Adipocyte (in vitro differentiated cells): ENCODE data around the gene PDE9A.

ENCODE experiments used
- DNase-seq: peaks from one replicate; pipeline ENCODE4 v3.0.0-alpha.2; 2015; ENCODE audit warnings: low read depth
- H3K27me3 ChIP-seq: replicated peaks from 2 replicates; pipeline ENCODE4 v1.7.0; 2013; ENCODE audit warnings: mild to moderate bottlenecking, low read length, moderate library complexity; ENCODE audit not compliant: control insufficient read depth, insufficient read depth
- H3K36me3 ChIP-seq: 2 replicates; pipeline ENCODE4 v1.7.0; 2013; ENCODE audit warnings: low read length, mild to moderate bottlenecking, moderate library complexity; ENCODE audit not compliant: control insufficient read depth, insufficient read depth, severe bottlenecking
- H3K4me1 ChIP-seq: 2 replicates; pipeline ENCODE4 v1.7.0; 2013; ENCODE audit warnings: mild to moderate bottlenecking, low read length, moderate library complexity; ENCODE audit not compliant: control insufficient read depth, insufficient read depth
- H3K4me3 ChIP-seq: 2 replicates; pipeline ENCODE4 v1.7.0; 2013; ENCODE audit warnings: mild to moderate bottlenecking, low read length, moderate library complexity
- H3K9ac ChIP-seq: 2 replicates; pipeline ENCODE4 v1.7.0; 2013; ENCODE audit warnings: mild to moderate bottlenecking, low read length, moderate library complexity
- H3K9me3 ChIP-seq: 2 replicates; pipeline ENCODE4 v1.7.0; 2013; ENCODE audit warnings: mild to moderate bottlenecking, low read length, moderate library complexity; ENCODE audit not compliant: control insufficient read depth

PDE9A gene

DNA sequence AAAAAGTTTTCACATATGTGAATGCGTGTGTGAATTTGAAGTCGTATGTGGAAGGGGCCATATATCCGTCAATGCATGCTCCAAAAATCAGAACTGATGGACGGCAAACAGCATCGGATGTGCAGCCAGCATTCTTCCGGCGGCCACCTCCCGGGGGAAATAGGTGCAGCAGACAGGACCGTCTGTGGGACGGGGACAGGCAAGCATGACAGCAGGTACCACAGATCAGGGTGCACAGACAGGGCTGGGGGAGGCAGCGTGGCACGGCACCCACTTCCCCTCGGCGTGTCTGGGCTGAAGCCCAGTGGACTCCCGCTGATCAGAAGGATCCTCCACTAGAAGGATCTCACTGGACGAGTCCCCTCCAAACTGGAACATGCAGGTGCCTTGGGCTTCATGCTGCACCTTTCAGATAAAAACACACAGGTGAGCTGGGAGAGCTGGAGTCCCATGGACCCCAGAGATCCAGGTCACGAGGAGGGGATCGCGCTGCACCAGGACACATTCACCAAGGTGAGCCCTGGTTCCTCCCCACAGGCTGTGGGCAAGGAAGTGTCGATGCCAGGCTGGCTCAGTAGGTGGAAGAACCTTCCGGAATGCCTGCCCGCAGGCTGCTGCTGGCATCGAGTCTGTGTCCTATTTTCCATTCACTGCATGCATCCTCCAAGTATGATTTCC is 25.3 kb downstream of the PDE9A start:
- Histone ChIP-seq H3K4me1 (peaks cover 5% of the 10 kb centered on the region), H3K9me3 (no peaks in the 10 kb centered on the region), H3K36me3 (no peaks in the 10 kb centered on the region), H3K4me3 (no peak overlapping the region), H3K27me3 (peaks cover 45% of the 10 kb centered on the region), H3K9ac (no peak overlapping the region)
- DNase-seq = no peak

DNA sequence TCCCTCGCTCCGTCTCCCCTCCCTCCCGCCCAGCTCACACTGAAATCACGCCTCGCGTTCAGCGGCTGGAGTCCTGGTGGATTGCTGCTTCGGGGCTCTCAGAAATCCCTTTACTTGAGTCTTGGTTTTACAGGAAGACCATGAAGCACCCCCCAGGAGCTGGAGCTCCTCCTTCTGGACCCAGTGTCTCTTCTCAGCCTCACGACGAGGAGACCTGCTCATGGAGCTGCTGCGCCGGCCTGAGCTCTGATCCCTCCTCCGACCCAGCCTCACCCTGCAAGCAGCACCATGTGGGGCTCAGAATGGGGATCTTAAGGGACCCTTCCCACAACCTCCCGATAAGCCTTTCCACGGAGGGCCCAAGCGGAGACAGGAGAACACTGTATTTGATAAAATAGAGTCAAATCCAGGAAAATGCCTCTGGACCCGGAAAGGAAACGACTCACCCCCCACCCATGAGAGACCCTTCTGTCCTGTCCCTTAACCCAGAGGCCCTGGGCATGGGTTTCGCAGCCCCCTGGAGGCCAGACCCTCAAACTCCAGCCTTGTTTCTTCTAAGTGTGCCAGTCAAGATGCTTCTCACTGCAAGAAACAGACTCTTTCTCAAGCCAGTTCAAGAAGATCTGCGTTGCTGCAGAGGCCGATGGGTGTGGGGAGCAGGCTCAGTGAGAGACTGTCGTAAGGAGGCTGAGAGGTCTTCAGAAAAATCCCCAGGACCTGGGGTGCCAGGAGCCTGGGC is 26.1 kb downstream of the PDE9A start:
- Histone ChIP-seq H3K4me1 (peaks cover 4% of the 10 kb centered on the region), H3K27me3 (peaks cover 51% of the 10 kb centered on the region), H3K9me3 (no peaks in the 10 kb centered on the region), H3K9ac (no peak overlapping the region), H3K4me3 (no peak overlapping the region), H3K36me3 (no peaks in the 10 kb centered on the region)
- DNase-seq = no peak

DNA sequence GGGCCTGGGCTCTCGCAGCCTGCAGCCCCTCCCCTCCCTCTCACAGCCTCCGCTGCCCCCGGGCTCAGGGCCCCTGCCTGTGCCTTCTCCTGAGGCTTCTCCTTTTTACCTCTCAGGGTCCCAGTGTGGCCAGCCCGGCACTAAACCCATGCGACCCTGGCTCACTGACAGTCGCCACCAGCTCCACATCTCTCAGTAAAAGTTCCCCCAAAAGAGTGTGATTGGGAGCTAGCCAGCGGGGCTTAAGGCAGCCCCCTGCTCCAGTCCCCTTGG is 26.6 kb downstream of the PDE9A start:
- Histone ChIP-seq H3K9me3 (no peaks in the 10 kb centered on the region), H3K27me3 (peaks cover 53% of the 10 kb centered on the region), H3K9ac (no peak overlapping the region)

GRCh38 chr21:42680429-42680828 is 27.0 kb downstream of the PDE9A start:
- H3K9me3 ChIP-seq = no peaks in the 10 kb centered on the region
- no peak overlapping the region for H3K4me3 ChIP-seq
- H3K36me3 ChIP-seq = no peaks in the 10 kb centered on the region
- DNase-seq = no peak
- H3K9ac ChIP-seq = no peak overlapping the region
- H3K27me3 ChIP-seq = peaks cover 48% of the 10 kb centered on the region
- H3K4me1 ChIP-seq = peaks cover 7% of the 10 kb centered on the region

More for the DNA sequence above, 26.6 kb downstream of the PDE9A start:
- peaks cover 7% of the 10 kb centered on the region for H3K4me1 ChIP-seq
- no peak overlapping the region for H3K4me3 ChIP-seq
- no peaks in the 10 kb centered on the region for H3K36me3 ChIP-seq
- no peak for DNase-seq

- Histone ChIP-seq H3K9ac (no peak overlapping the region), H3K4me3 (no peak overlapping the region), H3K27me3 (peaks cover 44% of the 10 kb centered on the region), H3K36me3 (no peaks in the 10 kb centered on the region), H3K4me1 (peaks cover 7% of the 10 kb centered on the region), H3K9me3 (no peaks in the 10 kb centered on the region)
- DNase-seq = no peak
Measured at GRCh38 chr21:42681296-42682206, 28.1 kb downstream of the PDE9A start.

DNA sequence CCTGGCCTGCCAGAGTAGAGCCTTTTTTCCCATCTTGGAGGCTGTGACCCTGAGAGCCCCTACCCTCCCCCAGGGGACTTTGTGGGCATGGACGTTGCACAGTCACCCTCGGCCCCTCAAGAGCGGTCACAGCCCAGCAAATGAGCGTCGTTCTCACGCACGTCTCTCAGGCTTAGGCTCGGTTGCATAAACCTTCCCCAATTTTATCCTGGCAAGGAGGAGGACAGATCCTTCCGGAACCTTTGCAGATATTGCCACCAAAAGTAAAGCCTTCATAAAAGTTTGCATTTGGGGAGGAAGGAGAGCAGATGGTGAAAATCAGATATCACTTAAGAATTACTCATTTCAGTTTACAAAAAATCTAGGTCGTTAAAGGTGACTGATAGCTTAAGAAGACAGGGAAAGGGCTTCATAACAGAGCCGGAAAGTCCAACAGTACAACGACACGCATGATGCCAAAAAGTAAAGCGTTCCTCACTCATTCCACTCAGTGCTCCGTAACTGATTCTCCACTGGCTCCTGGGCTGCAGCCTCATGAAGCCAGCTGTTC is 29.3 kb downstream of the PDE9A start:
- no peak overlapping the region for H3K9ac ChIP-seq
- no peaks in the 10 kb centered on the region for H3K9me3 ChIP-seq
- H3K36me3 ChIP-seq = no peaks in the 10 kb centered on the region
- no peak overlapping the region for H3K4me3 ChIP-seq
- no peak for DNase-seq
- peaks cover 47% of the 10 kb centered on the region for H3K27me3 ChIP-seq
- H3K4me1 ChIP-seq = peaks cover 7% of the 10 kb centered on the region

- Histone ChIP-seq H3K4me1 (peaks cover 7% of the 10 kb centered on the region), H3K27me3 (peaks cover 42% of the 10 kb centered on the region)
Measured at GRCh38 chr21:42683371-42684108, 30.1 kb downstream of the PDE9A start.

GRCh38 chr21:42684109-42684916 is 30.9 kb downstream of the PDE9A start:
- Histone ChIP-seq H3K9me3 (no peaks in the 10 kb centered on the region), H3K9ac (no peak overlapping the region), H3K36me3 (no peaks in the 10 kb centered on the region), H3K4me1 (peaks cover 7% of the 10 kb centered on the region), H3K27me3 (peaks cover 38% of the 10 kb centered on the region), H3K4me3 (peak overlapping the region; percentile 66)
- no peak for DNase-seq

More at GRCh38 chr21:42683371-42684108, 30.1 kb downstream of the PDE9A start:
- no peaks in the 10 kb centered on the region for H3K9me3 ChIP-seq
- no peak for DNase-seq
- H3K9ac ChIP-seq = no peak overlapping the region
- no peaks in the 10 kb centered on the region for H3K36me3 ChIP-seq
- no peak overlapping the region for H3K4me3 ChIP-seq

GRCh38 chr21:42685036-42685435 is 31.6 kb downstream of the PDE9A start:
- Histone ChIP-seq H3K27me3 (peaks cover 38% of the 10 kb centered on the region), H3K9ac (no peak overlapping the region), H3K4me1 (peaks cover 7% of the 10 kb centered on the region), H3K36me3 (no peaks in the 10 kb centered on the region), H3K9me3 (no peaks in the 10 kb centered on the region), H3K4me3 (peak overlapping the region; percentile 66)
- no peak for DNase-seq

GRCh38 chr21:42685954-42686500 is 32.6 kb downstream of the PDE9A start:
- Histone ChIP-seq H3K27me3 (peaks cover 36% of the 10 kb centered on the region), H3K36me3 (no peaks in the 10 kb centered on the region)

More at GRCh38 chr21:42685954-42686500, 32.6 kb downstream of the PDE9A start:
- DNase-seq = no peak
- Histone ChIP-seq H3K4me1 (peaks cover 7% of the 10 kb centered on the region), H3K9ac (no peak overlapping the region), H3K4me3 (no peak overlapping the region), H3K9me3 (no peaks in the 10 kb centered on the region)
